Calu3 (cell line): Measurements from ENCODE around the gene CHN1. TPM values are rescaled to one million over a fixed set of nuclear protein-coding genes. Genes with fewer than 3 reads are reported as not detected.

Experiments used
- BruUV-seq: library from RNA; stranded (reverse); fragments of 400-500 nt; replicated peaks from 2 replicates; lab custom pipeline; 2021; lab: Mats Ljungman, UMichigan
- CTCF ChIA-PET: fragments of 300-600 bp; sonication (Branson Sonifier 250); formaldehyde crosslinking; loops from one replicate; lab custom pipeline; 2022; ENCODE audit warnings: antibody characterized with exemption; lab: Charles Lee
- DNase-seq: peaks from one replicate; pipeline ENCODE4 v3.0.0; 2022
- H3K27ac Mint-ChIP-seq: one replicate; pipeline ENCODE4 v1.8.0; 2022; ENCODE audit warnings: mixed read lengths; ENCODE audit not compliant: unreplicated experiment
- H3K27me3 Mint-ChIP-seq: one replicate; pipeline ENCODE4 v1.8.0; 2022; ENCODE audit warnings: mixed read lengths; ENCODE audit not compliant: unreplicated experiment
- H3K36me3 Mint-ChIP-seq: one replicate; pipeline ENCODE4 v1.8.0; 2022; ENCODE audit warnings: mild to moderate bottlenecking, moderate library complexity, mixed read lengths; ENCODE audit not compliant: insufficient read depth, unreplicated experiment
- H3K4me1 Mint-ChIP-seq: one replicate; pipeline ENCODE4 v1.8.0; 2022; ENCODE audit warnings: mild to moderate bottlenecking, low read depth, mixed read lengths; ENCODE audit not compliant: unreplicated experiment
- H3K4me3 Mint-ChIP-seq: one replicate; pipeline ENCODE4 v1.8.0; 2022; ENCODE audit warnings: mild to moderate bottlenecking, low read depth, moderate library complexity, mixed read lengths; ENCODE audit not compliant: unreplicated experiment
- H3K9me3 Mint-ChIP-seq: one replicate; pipeline ENCODE4 v1.8.0; 2022; ENCODE audit warnings: low read depth, mixed read lengths; ENCODE audit not compliant: unreplicated experiment
- intact Hi-C: fragments of 100-400 bp; cut with micrococcal nuclease; formaldehyde crosslinking; loops from one replicate; pipeline ENCODE4 v1.10.0; 2022; ENCODE audit not compliant: unreplicated experiment
- total RNA-seq: library from RNA; stranded (reverse); gene quantifications from 2 replicates; pipeline ENCODE4 v1.2.3, GENCODE V29; 2022
- TF ChIP-seq, protein P1 (sequence below): fragments of 200-600 bp; IDR thresholded peaks from one replicate; pipeline ENCODE4 v1.8.0; 2022; ENCODE audit warnings: antibody characterized with exemption; ENCODE audit not compliant: unreplicated experiment

The CHN1 gene
- total RNA-seq, 1 experiment from 2014 or later = 2.4 TPM

DNA sequence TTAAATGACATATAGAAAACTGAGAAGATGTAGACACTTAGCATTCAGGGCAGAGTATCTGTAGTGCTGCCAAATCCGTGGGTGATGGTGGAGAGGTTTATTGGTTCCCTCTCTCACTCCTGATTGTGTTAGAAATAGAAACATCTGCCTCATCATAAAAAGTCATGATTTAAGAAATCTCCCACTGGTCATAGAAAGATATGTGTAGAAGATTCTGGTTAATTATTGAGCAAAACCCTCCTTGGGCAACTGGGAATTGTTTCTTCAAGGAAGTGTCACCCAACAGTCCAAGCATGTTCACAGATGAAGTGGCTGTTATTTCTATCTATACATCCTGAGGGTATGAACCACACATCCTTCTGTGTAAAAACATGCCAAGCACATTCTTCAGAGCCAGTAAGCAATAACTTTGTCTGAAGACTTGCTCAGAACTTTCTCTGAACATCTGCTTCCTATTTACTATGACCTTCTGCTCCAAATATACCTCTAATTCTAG is 207.4 kb downstream of the CHN1 start:
- TF ChIP-seq, protein P1, sequence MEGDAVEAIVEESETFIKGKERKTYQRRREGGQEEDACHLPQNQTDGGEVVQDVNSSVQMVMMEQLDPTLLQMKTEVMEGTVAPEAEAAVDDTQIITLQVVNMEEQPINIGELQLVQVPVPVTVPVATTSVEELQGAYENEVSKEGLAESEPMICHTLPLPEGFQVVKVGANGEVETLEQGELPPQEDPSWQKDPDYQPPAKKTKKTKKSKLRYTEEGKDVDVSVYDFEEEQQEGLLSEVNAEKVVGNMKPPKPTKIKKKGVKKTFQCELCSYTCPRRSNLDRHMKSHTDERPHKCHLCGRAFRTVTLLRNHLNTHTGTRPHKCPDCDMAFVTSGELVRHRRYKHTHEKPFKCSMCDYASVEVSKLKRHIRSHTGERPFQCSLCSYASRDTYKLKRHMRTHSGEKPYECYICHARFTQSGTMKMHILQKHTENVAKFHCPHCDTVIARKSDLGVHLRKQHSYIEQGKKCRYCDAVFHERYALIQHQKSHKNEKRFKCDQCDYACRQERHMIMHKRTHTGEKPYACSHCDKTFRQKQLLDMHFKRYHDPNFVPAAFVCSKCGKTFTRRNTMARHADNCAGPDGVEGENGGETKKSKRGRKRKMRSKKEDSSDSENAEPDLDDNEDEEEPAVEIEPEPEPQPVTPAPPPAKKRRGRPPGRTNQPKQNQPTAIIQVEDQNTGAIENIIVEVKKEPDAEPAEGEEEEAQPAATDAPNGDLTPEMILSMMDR = no peak
- H3K27me3 Mint-ChIP-seq = no peaks in the 10 kb centered on the region
- H3K36me3 Mint-ChIP-seq = no peaks in the 10 kb centered on the region
- BruUV-seq = no TSS peak
- CTCF ChIA-PET = no interaction called here
- no peaks in the 10 kb centered on the region for H3K9me3 Mint-ChIP-seq
- no peak overlapping the region for H3K27ac Mint-ChIP-seq
- no peaks in the 10 kb centered on the region for H3K4me1 Mint-ChIP-seq
- no peak for DNase-seq
- no peak overlapping the region for H3K4me3 Mint-ChIP-seq
- intact Hi-C loops = no loop called here

DNA sequence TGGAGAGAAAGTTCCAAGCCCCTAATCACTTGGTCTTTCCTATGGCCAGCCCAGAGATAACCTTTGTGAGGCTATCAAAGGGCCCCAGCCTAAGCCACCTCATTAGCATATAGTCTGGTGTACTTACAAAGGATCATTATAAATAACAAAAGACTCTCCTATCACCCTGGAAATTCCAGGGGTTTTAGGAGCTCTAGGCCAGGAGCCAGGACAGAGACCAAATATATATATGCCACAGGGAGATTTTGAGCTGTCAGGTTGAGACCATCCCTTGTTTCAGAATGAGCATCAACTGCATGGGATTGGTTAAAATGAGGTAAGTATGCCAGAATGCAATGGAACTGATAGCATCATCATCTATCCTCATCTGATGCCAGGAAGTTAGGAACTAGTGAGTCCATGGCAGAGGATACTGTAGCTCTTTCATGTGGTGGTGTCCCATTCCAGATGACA is 208.8 kb downstream of the CHN1 start:
- intact Hi-C loops = no loop called here
- Mint-ChIP-seq H3K4me3 (no peak overlapping the region), H3K4me1 (no peaks in the 10 kb centered on the region)

DNA sequence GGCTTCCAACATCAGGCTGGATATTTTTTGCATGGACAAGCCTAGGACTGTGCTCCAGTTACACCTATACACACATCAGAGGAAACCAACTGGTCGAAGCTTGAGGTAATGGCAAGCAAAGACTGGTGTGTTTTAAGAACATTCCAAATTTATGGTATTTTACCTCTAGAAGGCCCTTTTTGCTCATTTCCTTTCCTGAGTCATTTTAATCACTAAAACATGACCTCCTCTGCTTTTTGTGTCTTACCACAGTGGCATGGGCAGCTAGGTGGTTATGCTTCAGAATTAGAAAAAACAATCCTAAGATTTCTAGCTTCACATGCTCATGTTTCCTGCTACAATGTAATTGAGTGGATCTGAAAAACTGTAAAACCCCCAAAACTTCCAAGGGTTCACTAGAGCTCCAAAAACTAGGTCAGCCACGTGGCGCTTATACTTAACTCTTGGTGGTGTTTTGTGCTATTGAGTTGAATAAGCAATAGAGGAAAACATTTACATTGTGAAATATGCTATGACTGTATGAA is 210.3 kb downstream of the CHN1 start:
- Mint-ChIP-seq H3K9me3 (no peaks in the 10 kb centered on the region), H3K27me3 (no peaks in the 10 kb centered on the region), H3K4me3 (no peak overlapping the region), H3K4me1 (no peaks in the 10 kb centered on the region), H3K36me3 (no peaks in the 10 kb centered on the region), H3K27ac (no peak overlapping the region)
- TF ChIP-seq, protein P1 = no peak
- intact Hi-C loops = no loop called here
- DNase-seq = no peak
- CTCF ChIA-PET = no interaction called here
- no TSS peak for BruUV-seq

More for the DNA sequence above, 208.8 kb downstream of the CHN1 start:
- BruUV-seq = no TSS peak
- Mint-ChIP-seq H3K36me3 (no peaks in the 10 kb centered on the region), H3K9me3 (no peaks in the 10 kb centered on the region), H3K27me3 (no peaks in the 10 kb centered on the region), H3K27ac (no peak overlapping the region)
- CTCF ChIA-PET = no interaction called here
- TF ChIP-seq, protein P1 = no peak
- DNase-seq = no peak

DNA sequence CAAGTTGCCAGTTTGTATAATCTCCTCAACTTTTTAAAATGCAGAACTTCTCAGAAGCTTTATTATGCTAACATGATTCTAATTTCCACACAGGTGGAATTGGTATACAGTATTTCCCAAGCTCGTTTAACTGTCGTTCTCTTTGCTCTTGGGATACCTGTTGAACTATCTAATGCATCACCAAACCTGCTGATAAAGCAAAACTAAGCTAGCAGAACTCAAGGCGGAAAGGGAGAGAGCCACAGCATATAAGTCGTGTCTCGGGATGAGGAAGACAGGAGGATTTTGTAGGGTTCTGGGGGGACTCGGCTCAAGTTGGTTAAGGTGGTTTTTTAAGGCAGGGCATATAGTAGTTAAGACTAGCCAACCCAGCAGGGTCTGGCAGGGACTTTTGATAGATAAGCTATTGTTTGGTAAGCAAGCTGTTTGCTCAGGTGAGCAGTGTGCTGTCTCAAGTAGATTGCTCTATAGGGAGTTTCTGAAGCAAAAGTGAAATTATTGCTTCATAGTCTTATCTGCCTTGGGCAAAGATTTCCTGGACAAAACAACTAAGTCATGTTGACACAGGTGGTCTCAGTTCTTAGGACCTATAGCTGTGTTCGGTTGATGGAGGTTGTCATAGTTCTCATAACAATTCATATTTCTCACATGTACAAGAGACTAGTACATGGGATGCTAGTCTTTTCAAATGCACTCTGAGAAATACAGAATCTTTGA is 212.7 kb downstream of the CHN1 start:
- Mint-ChIP-seq H3K36me3 (no peaks in the 10 kb centered on the region), H3K4me3 (no peak overlapping the region), H3K27ac (no peak overlapping the region), H3K4me1 (no peaks in the 10 kb centered on the region), H3K27me3 (no peaks in the 10 kb centered on the region), H3K9me3 (no peaks in the 10 kb centered on the region)
- CTCF ChIA-PET = no interaction called here
- TF ChIP-seq, protein P1 = no peak
- intact Hi-C loops = no loop called here
- no peak for DNase-seq
- BruUV-seq = no TSS peak
